Measurements from ENCODE around the gene NDUFA3. TPM values are rescaled to one million over a fixed set of nuclear protein-coding genes. Genes with fewer than 3 reads are reported as not detected.
A peak's percentile ranks its signal among the peaks of the same experiment; 100 is the strongest.

Gene NDUFA3
- total and polyA plus RNA-seq, 2 of the 13 experiments (the other 11 are each of a cell fraction or from before 2014, with no cell fraction given): 31.6 to 75.4 TPM

- DNase-seq (ENCODE audit: low spot score): peak; percentile 29
- Histone ChIP-seq H3K4me1 (ENCODE audit: insufficient read depth, low read length) (peaks cover 33% of the 10 kb centered on the region), H3K9me3 (ENCODE audit: low read length) (no peaks in the 10 kb centered on the region), H3K4me3 (replicated peaks in 1 of 3; ENCODE audit: insufficient read depth in 1 of 3, low read depth in 2 of 3, low read length in 3 of 3) (peak within 1 kb of the TSS in 2 of 3 experiments; percentile 29 to 31; a peak in 2 of 6 replicates), H3K4me2 (ENCODE audit: low read depth, low read length) (peak within 1 kb of the TSS; percentile 54; the same call in 1 of the 2 replicates), H4K20me1 (ENCODE audit: insufficient read depth, low read length) (no peaks in the 10 kb centered on the region), H3K27ac (ENCODE audit: extremely low read length, insufficient read depth, low read length) (no peak within 1 kb of the TSS), H2AFZ (ENCODE audit: low read length) (peak within 1 kb of the TSS; percentile 83), H3K79me2 (ENCODE audit: insufficient read depth, low read length) (peaks cover 9% of the 10 kb centered on the region), H3K27me3 (ENCODE audit: control insufficient read depth in 1 of 2, insufficient read depth in 2 of 2, low read length in 2 of 2) (peaks cover 0 to 7% of the 10 kb centered on the region in 2 experiments; a peak in 1 of 5 replicates), H3K9ac (ENCODE audit: insufficient read depth, low read depth, low read length) (peak within 1 kb of the TSS; percentile 39; the same call in 1 of the 2 replicates), H3K36me3 (replicated peaks in 1 of 2; ENCODE audit: control insufficient read depth in 1 of 2, insufficient read depth in 2 of 2, low read length in 2 of 2) (no peaks in the 10 kb centered on the region; a peak in 1 of 5 replicates)
- CTCF ChIA-PET (ENCODE audit: low intra/inter-chr PET ratio, low total read pairs): no interaction called here
- intact Hi-C loops (cut with micrococcal nuclease; ENCODE audit: unreplicated experiment): no loop called here
- TF ChIP-seq ZNF75D (CRISPR knock-in tag; IDR thresholded peaks at IDR 0.05; ENCODE audit: borderline replicate concordance) (no peak), THAP11 (CRISPR knock-in tag; IDR thresholded peaks at IDR 0.05) (peak; percentile 40; the same call in 1 of the 2 replicates), ATF4 (CRISPR knock-in tag; IDR thresholded peaks at IDR 0.05) (peak in 1 of 2 experiments; percentile 68; a peak in 2 of 4 replicates), GABPA (IDR thresholded peaks at IDR 0.05; ENCODE audit: low read depth, low read length) (no peak), GABPA (CRISPR knock-in tag; IDR thresholded peaks at IDR 0.05; ENCODE audit: low read depth) (peak; percentile 33; the same call in 1 of the 2 replicates), GPN1 (CRISPR knock-in tag; IDR thresholded peaks at IDR 0.05; ENCODE audit: borderline replicate concordance) (no peak), FOSL2 (CRISPR knock-in tag; IDR thresholded peaks at IDR 0.05) (peak; percentile 15; the same call in 1 of the 2 replicates), GATAD2A (CRISPR knock-in tag; IDR thresholded peaks at IDR 0.05) (0 out of 2 replicates have a peak, but pooled peaks have one; percentile 16)
- no TSS peak for BruUV-seq (replicated peaks)
- no peak for ATAC-seq
- WGBS (ENCODE audit: low lambda C conversion rate): 10% methylated on average over 5 of the region's 5 CpGs
- in situ Hi-C loops (cut with HindIII; ENCODE audit: extremely low pct_ligation_motif_present, low pct_unique_long_range_greater_than_20kb): no loop called here
- no peak for FAIRE-seq
- POLR2A ChIA-PET: no interaction called here
Observed at GRCh38 chr19:54100561-54100960, 2.1 kb upstream of the NDUFA3 start, which contains the start of gene OSCAR. TSS of gene OSCAR (minus strand) at chr19:54100803. CDS start at chr19:54100792, 11 bp downstream.
